Mucosa of descending colon (tissue), 3 donors: Measurements from ENCODE around the gene PRCC. TPM values are rescaled to one million over a fixed set of nuclear protein-coding genes. Genes with fewer than 3 reads are reported as not detected.
A peak's percentile ranks its signal among the peaks of the same experiment; 100 is the strongest.

Source experiments
- ATAC-seq: fragments of 200-7000 bp; cut with Tn5 transposase; one replicate; pipeline ENCODE4 v1.9.1; 2020; ENCODE audit warnings: mild to moderate bottlenecking, moderate library complexity
- DNase-seq, 3 donors: peaks; one replicate each; pipeline ENCODE4 v3.0.0-alpha.2; 2020
- H3K36me3 ChIP-seq: fragments of 200-600 bp; one replicate; pipeline ENCODE4 v1.8.0; 2021; ENCODE audit warnings: low read depth, mild to moderate bottlenecking
- H3K4me1 ChIP-seq: fragments of 200-600 bp; one replicate; pipeline ENCODE4 v1.8.0; 2021; ENCODE audit warnings: low read depth, mild to moderate bottlenecking
- H3K4me3 ChIP-seq: fragments of 200-600 bp; one replicate; pipeline ENCODE4 v1.8.0; 2021; ENCODE audit warnings: mild to moderate bottlenecking
- H3K9me3 ChIP-seq: fragments of 200-600 bp; one replicate; pipeline ENCODE4 v1.8.0; 2021; ENCODE audit warnings: mild to moderate bottlenecking
- intact Hi-C, 2 donors: fragments of 100-400 bp; cut with DNase I in 1 of 2; cut with micrococcal nuclease in 1 of 2; formaldehyde crosslinking; loops; one replicate each; pipeline versions ENCODE4 v1.11.0 to v1.11.1; 2022; cut with DNase I, micrococcal nuclease
- total RNA-seq, 3 donors: library from RNA; stranded (reverse); fragmentation: NEBNext Ultra II Directional in 2 of 3; extraction: Animal tissue kit (Norgen Biotek cat#: 25700) in 2 of 3; gene quantifications; one replicate each; pipeline versions ENCODE4 v1.2.1 to v1.2.4, GENCODE V29; 2021 to 2023
- TF ChIP-seq, protein P1 (sequence below): fragments of 200-600 bp; IDR thresholded peaks from one replicate; pipeline ENCODE4 v1.8.0; 2022; ENCODE audit warnings: antibody characterized with exemption, mild to moderate bottlenecking
- donor health status: DM: no; HTN: no; CAD: no; lungs with moderate emphysema.
- donor health status: DM: no; HTN: no; CAD: no.
- donor health status: DM: no; HTN: yes; CAD: no.

PRCC gene
- total RNA-seq, 3 donors from 2014 or later: 55.0 to 66.1 (median 59.2) TPM

DNA sequence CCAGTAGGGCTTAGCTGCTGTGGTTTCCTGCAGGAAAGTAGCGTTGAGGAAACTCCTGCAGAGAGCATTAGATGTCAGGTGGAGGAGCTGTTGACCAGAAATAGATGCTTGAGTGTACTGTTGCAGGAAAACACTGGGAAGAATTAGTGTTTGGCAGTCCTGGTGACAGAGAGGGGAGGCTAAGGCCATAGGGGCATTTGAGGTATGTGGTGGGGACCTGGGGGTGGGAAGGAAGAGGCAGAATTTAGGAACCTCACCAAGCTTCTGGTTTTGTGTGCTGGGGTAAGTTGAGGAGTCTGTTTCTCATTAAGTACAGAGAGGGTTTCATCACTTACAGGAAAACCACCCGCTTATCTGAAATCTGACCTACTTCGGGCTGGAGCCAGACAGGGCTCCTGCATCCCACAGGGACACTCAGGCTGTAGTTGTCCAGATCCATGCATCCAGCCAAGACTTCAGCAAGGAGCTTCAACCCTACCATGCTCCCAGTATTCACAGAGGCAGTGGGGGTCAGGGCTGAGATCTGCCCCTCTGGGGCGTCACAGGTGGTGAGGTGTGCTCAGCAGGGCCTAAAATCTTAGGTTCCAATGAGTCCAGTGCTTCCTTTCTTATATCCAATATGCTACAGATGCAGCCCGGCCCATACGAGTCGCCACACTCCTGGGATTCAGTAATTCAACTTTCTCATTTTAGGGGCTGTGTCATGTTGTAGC is 34.2 kb downstream of the PRCC start:
- intact Hi-C loops: no loop called here
- no peak for DNase-seq
- Histone ChIP-seq H3K4me3 (no peak overlapping the region), H3K36me3 (peaks cover 5% of the 10 kb centered on the region), H3K9me3 (no peaks in the 10 kb centered on the region), H3K4me1 (no peaks in the 10 kb centered on the region)
- ATAC-seq: no peak
- TF ChIP-seq, protein P1, sequence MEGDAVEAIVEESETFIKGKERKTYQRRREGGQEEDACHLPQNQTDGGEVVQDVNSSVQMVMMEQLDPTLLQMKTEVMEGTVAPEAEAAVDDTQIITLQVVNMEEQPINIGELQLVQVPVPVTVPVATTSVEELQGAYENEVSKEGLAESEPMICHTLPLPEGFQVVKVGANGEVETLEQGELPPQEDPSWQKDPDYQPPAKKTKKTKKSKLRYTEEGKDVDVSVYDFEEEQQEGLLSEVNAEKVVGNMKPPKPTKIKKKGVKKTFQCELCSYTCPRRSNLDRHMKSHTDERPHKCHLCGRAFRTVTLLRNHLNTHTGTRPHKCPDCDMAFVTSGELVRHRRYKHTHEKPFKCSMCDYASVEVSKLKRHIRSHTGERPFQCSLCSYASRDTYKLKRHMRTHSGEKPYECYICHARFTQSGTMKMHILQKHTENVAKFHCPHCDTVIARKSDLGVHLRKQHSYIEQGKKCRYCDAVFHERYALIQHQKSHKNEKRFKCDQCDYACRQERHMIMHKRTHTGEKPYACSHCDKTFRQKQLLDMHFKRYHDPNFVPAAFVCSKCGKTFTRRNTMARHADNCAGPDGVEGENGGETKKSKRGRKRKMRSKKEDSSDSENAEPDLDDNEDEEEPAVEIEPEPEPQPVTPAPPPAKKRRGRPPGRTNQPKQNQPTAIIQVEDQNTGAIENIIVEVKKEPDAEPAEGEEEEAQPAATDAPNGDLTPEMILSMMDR: no peak

DNA sequence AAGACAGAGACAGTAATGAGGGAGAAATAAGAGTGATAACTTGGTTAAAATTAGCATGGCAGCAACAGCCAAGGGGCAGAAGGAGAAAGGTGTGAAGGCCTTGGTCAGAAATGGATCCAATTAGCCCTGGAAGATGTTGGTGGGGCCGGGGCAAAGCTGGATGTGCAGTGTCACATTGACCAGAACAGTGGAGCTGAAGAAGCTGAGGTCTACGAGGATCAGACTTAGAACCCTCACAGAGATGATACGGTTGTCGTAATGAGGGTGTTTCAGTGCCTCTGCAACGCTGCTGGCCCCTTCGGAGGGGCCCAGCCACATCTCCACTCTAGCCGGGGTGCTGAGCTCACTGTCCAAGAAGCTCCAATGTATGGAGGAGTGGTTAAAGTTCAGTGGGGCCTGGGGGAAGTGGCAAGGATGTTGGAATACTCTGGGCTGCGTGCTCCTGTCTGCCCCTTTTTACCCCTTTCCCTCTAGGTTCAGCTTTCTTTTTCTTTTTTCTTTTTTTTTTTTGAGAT is 35.1 kb downstream of the PRCC start:
- Histone ChIP-seq H3K36me3 (peaks cover 5% of the 10 kb centered on the region), H3K4me1 (no peaks in the 10 kb centered on the region), H3K4me3 (no peak overlapping the region), H3K9me3 (no peaks in the 10 kb centered on the region)
- TF ChIP-seq, protein P1: no peak
- intact Hi-C loops: no loop called here
- ATAC-seq (no peak), DNase-seq (no peak)

DNA sequence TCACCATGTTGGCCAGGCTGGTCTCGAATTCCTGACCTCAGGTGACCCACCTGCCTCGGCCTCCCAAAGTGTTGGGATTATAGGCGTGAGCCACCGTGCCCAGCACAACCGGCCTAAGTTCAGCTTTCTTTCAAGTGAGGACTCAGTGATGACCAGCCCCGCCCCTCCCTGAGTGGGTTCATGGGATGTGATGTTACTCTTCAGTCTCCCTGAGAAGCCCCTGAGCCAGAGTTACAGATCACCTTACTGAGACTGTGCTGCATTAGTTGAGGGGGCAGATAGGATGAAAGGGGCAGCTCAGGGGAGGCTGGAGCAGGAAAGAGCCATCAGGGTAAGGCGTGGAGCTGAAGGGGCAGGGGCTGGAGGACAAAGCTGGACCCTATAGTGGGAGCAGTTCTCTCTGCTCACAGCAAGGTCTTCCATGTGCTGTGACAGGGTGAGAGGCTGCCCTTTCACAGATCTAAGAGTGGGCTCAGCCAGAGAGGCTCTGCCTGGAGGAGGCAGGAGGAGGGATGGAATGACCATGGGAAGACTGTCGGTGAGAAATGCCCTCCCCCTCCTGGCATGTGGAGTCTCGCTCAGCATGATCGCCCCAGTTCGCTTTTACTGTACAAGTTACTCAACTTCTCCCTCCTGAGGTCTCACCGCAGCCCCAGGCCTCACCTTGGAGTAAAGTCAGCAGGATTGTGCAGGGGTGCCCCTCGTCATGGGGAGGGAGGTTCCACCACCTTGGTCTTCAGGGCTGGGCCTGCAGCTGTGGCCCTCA is 35.9 kb downstream of the PRCC start:
- intact Hi-C loops: no loop called here

DNA sequence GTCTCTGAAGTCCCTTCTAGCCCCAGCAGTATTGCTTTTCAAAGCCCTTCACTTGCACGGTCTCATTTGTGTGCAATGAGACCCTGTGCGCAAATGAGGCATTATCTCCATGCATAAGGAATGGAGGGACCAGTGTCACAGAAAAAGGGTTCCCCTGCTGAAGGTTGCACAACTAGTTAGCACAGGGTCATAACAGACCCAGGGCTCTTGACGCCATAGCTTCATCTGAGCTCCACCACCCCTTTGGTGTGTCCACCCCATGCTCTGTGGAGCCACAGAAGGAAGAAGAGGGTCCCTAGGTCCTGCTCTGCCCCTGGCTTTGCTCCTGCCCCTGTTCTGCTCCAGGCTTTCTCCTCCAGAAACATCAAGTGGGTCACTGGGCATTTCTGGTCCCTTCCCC is 36.7 kb downstream of the PRCC start:
- DNase-seq: no peak

More for the DNA sequence above, 35.9 kb downstream of the PRCC start:
- peaks cover 5% of the 10 kb centered on the region for H3K36me3 ChIP-seq
- no peaks in the 10 kb centered on the region for H3K4me1 ChIP-seq
- TF ChIP-seq, protein P1: no peak
- no peak for ATAC-seq
- DNase-seq: no peak
- H3K9me3 ChIP-seq: no peaks in the 10 kb centered on the region
- no peak overlapping the region for H3K4me3 ChIP-seq

DNA sequence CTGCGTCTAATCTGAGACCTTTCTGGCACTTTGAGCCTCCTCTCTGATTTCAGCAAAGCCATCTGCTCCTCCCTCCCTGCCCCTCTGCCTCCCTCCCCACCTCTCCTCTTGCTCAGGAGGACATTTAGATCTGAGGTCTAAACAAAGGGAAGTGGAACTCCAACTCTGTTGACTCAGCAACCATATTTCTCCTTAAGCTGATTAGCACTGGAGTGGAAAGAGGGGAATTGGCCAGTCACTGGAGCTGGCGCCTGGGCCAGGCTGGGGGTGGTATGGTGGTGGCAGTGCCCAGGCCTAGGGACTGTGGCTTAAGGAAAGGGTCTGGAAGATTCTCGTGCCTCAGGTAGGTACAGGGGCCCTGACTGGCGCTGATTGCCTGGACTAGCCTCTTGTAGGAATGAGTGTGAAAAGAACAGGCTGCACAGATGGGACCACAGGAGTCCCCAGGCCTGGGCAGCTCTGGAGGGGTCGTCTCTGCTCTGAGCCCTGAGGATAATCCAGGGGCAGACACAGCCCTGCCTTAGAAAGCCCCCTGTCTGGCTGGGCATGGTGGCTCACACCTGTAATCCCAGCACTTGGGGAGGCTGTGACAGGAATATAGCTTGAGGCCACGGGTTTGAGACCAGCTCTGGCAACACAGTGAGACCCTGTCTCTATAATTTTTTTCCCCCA is 37.4 kb downstream of the PRCC start:
- Histone ChIP-seq H3K4me3 (no peak overlapping the region), H3K4me1 (no peaks in the 10 kb centered on the region), H3K9me3 (no peaks in the 10 kb centered on the region), H3K36me3 (peaks cover 5% of the 10 kb centered on the region)
- ATAC-seq: peak; percentile 26
- TF ChIP-seq, protein P1: no peak
- intact Hi-C loops: no loop called here
- no peak for DNase-seq

More for the DNA sequence above, 36.7 kb downstream of the PRCC start:
- Histone ChIP-seq H3K36me3 (peaks cover 5% of the 10 kb centered on the region), H3K4me3 (no peak overlapping the region), H3K4me1 (no peaks in the 10 kb centered on the region), H3K9me3 (no peaks in the 10 kb centered on the region)
- ATAC-seq: no peak
- TF ChIP-seq, protein P1: no peak
- intact Hi-C loops: no loop called here
